Brain microvascular endothelial cell (primary cell): ENCODE measurements around the gene VEGFA.

Experiments used
- DNase-seq: peaks from one replicate; pipeline ENCODE4 v3.0.0-alpha.2; 2020
- H3K27ac ChIP-seq: fragments of 250-450 bp; sonication (Bioruptor Pico); 2 replicates; pipeline ENCODE4 v1.5.1; 2020; ENCODE audit warnings: mild to moderate bottlenecking, moderate library complexity
- H3K27me3 ChIP-seq: fragments of 250-450 bp; sonication (Bioruptor Pico); replicated peaks from 2 replicates; pipeline ENCODE4 v1.5.1; 2020; ENCODE audit warnings: mild to moderate bottlenecking
- H3K36me3 ChIP-seq: fragments of 250-450 bp; sonication (Bioruptor Pico); replicated peaks from 2 replicates; pipeline ENCODE4 v1.5.1; 2020; ENCODE audit warnings: mild to moderate bottlenecking
- H3K4me3 ChIP-seq: 2 replicates; pipeline ENCODE4 v1.5.1; 2011; ENCODE audit warnings: low read depth, mild to moderate bottlenecking, control low read depth, low read length, moderate library complexity
- in situ Hi-C: cut with HindIII; loops from 2 replicates; pipeline ENCODE4 v1.10.0; 2017; ENCODE audit warnings: low sequenced_read_pairs, low pct_ligation_motif_present
- TF ChIP-seq, protein P1 (sequence below): IDR thresholded peaks from 2 replicates; pipeline ENCODE4 v1.5.1; 2011; ENCODE audit warnings: low read depth, mild to moderate bottlenecking, moderate library complexity, low read length, control low read depth, inconsistent platforms; ENCODE audit errors: missing control alignments

VEGFA gene

DNA sequence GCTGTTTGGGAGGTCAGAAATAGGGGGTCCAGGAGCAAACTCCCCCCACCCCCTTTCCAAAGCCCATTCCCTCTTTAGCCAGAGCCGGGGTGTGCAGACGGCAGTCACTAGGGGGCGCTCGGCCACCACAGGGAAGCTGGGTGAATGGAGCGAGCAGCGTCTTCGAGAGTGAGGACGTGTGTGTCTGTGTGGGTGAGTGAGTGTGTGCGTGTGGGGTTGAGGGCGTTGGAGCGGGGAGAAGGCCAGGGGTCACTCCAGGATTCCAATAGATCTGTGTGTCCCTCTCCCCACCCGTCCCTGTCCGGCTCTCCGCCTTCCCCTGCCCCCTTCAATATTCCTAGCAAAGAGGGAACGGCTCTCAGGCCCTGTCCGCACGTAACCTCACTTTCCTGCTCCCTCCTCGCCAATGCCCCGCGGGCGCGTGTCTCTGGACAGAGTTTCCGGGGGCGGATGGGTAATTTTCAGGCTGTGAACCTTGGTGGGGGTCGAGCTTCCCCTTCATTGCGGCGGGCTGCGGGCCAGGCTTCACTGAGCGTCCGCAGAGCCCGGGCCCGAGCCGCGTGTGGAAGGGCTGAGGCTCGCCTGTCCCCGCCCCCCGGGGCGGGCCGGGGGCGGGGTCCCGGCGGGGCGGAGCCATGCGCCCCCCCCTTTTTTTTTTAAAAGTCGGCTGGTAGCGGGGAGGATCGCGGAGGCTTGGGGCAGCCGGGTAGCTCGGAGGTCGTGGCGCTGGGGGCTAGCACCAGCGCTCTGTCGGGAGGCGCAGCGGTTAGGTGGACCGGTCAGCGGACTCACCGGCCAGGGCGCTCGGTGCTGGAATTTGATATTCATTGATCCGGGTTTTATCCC is at the start of gene VEGFA:
Gene VEGFA (plus strand): TSS at position 686 of the 846 bp plus-strand sequence.
- TF ChIP-seq, protein P1, sequence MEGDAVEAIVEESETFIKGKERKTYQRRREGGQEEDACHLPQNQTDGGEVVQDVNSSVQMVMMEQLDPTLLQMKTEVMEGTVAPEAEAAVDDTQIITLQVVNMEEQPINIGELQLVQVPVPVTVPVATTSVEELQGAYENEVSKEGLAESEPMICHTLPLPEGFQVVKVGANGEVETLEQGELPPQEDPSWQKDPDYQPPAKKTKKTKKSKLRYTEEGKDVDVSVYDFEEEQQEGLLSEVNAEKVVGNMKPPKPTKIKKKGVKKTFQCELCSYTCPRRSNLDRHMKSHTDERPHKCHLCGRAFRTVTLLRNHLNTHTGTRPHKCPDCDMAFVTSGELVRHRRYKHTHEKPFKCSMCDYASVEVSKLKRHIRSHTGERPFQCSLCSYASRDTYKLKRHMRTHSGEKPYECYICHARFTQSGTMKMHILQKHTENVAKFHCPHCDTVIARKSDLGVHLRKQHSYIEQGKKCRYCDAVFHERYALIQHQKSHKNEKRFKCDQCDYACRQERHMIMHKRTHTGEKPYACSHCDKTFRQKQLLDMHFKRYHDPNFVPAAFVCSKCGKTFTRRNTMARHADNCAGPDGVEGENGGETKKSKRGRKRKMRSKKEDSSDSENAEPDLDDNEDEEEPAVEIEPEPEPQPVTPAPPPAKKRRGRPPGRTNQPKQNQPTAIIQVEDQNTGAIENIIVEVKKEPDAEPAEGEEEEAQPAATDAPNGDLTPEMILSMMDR, result peak; percentile 100
- Histone ChIP-seq H3K4me3 (peak within 1 kb of the TSS; percentile 97), H3K27ac (peak within 1 kb of the TSS; percentile 81), H3K36me3 (no peaks in the 10 kb centered on the region), H3K27me3 (no peaks in the 10 kb centered on the region)
- in situ Hi-C loops, result no loop called here
- DNase-seq, result peak; percentile 59

- in situ Hi-C loops, result no loop called here
- TF ChIP-seq, protein P1, result no peak
- H3K27me3 ChIP-seq, result peaks cover 7% of the 10 kb centered on the region
- H3K4me3 ChIP-seq, result no peak overlapping the region
- H3K36me3 ChIP-seq, result no peaks in the 10 kb centered on the region
- DNase-seq, result no peak
- no peak overlapping the region for H3K27ac ChIP-seq
Observed at GRCh38 chr6:43720999-43721398, 49.0 kb upstream of the VEGFA start.

DNA sequence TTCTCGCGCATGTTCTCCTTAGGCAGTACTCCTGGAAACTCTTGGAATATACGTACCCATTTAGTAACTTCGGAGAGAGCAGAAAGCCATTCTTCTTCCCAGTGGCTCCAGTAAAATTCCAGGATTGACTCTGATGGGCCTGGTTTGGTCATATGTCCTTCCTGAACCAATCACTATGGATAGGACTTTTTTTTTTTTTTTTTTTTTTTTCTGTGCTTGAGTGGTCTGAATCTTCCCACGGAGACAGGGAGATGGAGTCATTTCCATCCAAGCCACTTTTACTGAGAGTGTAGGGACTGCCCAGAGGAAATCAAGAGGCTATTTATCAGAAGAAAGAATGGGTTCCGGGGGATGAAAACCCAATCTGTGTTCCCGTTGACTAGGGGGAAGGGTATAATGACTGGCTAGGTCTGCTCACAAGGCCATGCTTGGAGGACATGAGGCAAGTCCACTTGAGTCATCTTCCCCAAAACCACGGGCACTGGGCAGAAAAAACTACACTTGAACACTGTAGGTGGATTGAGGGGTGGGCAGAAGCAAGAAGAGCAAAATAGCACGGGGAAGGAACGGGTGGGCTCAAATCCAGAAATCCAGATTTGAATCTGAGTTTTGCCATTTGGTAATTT is 47.0 kb upstream of the VEGFA start:
- no peak for DNase-seq
- Histone ChIP-seq H3K27me3 (peaks cover 7% of the 10 kb centered on the region), H3K36me3 (no peaks in the 10 kb centered on the region), H3K4me3 (no peak overlapping the region), H3K27ac (no peak overlapping the region)
- in situ Hi-C loops, result no loop called here
- TF ChIP-seq, protein P1, result no peak

DNA sequence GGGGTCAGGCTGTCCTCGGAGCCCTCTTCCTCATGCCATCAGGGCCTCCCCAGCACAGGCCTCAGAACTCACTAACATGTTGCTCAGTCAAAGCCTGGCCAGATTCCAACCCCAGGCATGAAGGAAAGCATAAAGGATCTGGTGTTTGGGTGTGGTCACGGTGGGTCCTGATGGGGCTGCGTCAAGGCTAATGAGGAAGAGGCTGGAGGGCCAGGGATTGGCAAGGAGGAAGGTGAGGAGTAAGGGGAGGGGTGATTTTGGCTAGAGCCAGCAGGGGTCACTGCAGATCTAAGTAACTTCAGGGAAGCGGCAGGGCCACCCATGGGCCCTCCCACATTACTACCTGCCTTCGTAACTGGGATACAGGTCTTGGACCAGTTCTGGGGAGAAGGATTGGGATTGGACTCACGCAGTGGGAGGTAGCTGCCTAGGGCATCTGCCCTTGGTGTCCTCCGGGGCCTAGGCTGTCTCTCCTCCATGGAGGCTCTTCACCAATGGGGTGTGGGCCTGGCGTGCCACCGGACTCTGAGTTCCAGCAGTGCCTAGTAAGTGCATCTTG is 46.2 kb upstream of the VEGFA start:
- TF ChIP-seq, protein P1, result peak; percentile 79
- in situ Hi-C loops, result no loop called here
- Histone ChIP-seq H3K27me3 (peaks cover 7% of the 10 kb centered on the region), H3K36me3 (no peaks in the 10 kb centered on the region), H3K4me3 (no peak overlapping the region), H3K27ac (no peak overlapping the region)
- peak; percentile 50 for DNase-seq

DNA sequence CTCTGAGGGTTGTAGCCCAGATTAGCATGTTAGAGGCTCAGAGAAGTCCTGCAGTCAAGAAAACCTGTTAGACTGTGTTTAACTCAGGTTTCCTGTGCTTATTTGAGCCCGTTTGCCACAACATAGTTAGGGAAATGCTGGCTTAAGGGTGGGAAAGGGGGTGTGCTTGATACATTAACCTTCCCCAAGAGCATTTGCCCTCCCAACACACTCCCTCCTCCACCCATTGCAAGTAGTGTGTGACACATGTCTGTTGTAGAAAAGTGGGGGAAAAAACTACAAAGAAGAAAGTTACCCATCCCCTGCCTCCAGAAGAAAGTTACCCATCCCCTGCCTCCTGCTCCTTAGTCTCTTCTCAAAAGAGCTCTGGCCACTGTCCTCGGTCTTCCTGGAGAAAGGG is 45.7 kb upstream of the VEGFA start:
- Histone ChIP-seq H3K27ac (no peak overlapping the region), H3K4me3 (no peak overlapping the region), H3K27me3 (peaks cover 7% of the 10 kb centered on the region), H3K36me3 (no peaks in the 10 kb centered on the region)
- no peak for DNase-seq
- TF ChIP-seq, protein P1, result no peak
- in situ Hi-C loops, result no loop called here
